ENCODE data around the gene GPN2.

DNA sequence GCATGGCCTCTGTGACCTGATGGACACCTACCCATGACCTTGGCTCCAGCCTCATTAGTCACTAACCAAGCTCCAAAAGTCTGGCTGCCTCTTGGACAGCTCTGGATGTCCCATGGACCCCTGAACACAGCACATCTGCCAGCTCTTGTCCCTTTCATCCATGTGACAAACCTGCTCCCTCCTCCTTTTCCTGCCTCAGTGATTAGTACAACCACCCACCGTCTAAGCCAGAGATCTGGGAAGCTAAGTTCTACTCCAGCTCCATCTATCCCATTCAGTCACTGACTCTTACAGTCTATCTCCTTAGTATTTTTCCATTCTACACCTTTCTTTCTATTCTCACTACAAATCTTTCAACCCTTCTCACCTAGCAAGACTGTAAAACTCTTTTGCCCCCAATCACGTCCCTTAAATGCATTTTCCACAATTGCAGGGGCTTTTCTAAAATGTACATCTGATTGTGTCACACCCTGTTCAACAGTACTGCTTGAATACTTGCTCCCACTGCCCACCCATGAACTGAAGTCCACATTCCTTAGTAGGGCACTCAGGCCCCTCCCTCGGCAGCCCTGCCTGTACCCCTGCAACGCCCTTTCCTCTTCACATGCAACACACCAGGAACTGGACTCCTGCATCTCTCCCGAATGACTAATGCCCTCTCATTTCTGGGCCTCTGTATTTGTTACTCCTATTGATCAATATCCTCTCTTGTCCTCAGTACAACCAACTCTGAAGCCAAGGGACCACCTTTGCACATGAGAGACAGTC lies 7.2 kb downstream of the GPN2 start:
- TF ChIP-seq, protein P1, sequence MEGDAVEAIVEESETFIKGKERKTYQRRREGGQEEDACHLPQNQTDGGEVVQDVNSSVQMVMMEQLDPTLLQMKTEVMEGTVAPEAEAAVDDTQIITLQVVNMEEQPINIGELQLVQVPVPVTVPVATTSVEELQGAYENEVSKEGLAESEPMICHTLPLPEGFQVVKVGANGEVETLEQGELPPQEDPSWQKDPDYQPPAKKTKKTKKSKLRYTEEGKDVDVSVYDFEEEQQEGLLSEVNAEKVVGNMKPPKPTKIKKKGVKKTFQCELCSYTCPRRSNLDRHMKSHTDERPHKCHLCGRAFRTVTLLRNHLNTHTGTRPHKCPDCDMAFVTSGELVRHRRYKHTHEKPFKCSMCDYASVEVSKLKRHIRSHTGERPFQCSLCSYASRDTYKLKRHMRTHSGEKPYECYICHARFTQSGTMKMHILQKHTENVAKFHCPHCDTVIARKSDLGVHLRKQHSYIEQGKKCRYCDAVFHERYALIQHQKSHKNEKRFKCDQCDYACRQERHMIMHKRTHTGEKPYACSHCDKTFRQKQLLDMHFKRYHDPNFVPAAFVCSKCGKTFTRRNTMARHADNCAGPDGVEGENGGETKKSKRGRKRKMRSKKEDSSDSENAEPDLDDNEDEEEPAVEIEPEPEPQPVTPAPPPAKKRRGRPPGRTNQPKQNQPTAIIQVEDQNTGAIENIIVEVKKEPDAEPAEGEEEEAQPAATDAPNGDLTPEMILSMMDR (IDR thresholded peaks at IDR 0.05), result no peak
- TF ChIP-seq POLR2AphosphoS5 (IDR thresholded peaks at IDR 0.05) (no peak), POLR2A (IDR thresholded peaks at IDR 0.05) (no peak), EP300 (IDR thresholded peaks at IDR 0.05) (no peak)
